Peyer's patch (tissue), 4 donors: ENCODE data around the gene NEU2. TPM values are rescaled to one million over a fixed set of nuclear protein-coding genes. Genes with fewer than 3 reads are reported as not detected.

ENCODE experiments used
- DNase-seq, 3 donors: peaks; one replicate each; pipeline ENCODE4 v3.0.0-alpha.2; 2017 to 2019
- H3K27ac ChIP-seq, 4 donors: fragments of 200-600 bp; sonication (generic); one replicate each; pipeline ENCODE4 v1.5.1; 2016 to 2019
- H3K27me3 ChIP-seq, 2 donors: fragments of 200-600 bp; sonication (generic); one replicate each; pipeline ENCODE4 v1.5.1; 2019
- H3K36me3 ChIP-seq, 3 donors: fragments of 200-600 bp; sonication (generic); one replicate each; pipeline ENCODE4 v1.5.1; 2016 to 2019
- H3K4me1 ChIP-seq, 4 donors: fragments of 200-600 bp; sonication (generic); one replicate each; pipeline ENCODE4 v1.5.1; 2016 to 2019
- H3K4me3 ChIP-seq, 4 donors: fragments of 200-600 bp; sonication (generic); 1 replicate in 3 of 4; 2 replicates in 1 of 4; pipeline ENCODE4 v1.5.1; 2016 to 2019; ENCODE audit warnings: mild to moderate bottlenecking in 1 of 4
- H3K9me3 ChIP-seq, 4 donors: fragments of 200-600 bp; sonication (generic); one replicate each; pipeline ENCODE4 v1.5.1; 2016 to 2019; ENCODE audit warnings: mild to moderate bottlenecking in 1 of 4
- POLR2A ChIP-seq, 2 donors: fragments of 450-650 bp; IDR thresholded peaks; one replicate each; pipeline ENCODE4 v1.5.1; 2017; ENCODE audit warnings: antibody characterized with exemption in 2 of 2, mild to moderate bottlenecking in 2 of 2, moderate library complexity in 2 of 2
- total RNA-seq, 4 donors: library from RNA; depleted of rRNA; stranded (reverse); fragments of >200 nt; gene quantifications; one replicate each; pipeline ENCODE4 v1.1.0, GENCODE V29; 2016
- TF ChIP-seq, protein P1 (sequence below), 6 experiments: fragments of 450-650 bp in 4 of 6; fragments of 200-600 bp in 2 of 6; sonication (generic) in 1 of 6; IDR thresholded peaks; one replicate each; pipeline ENCODE4 v1.5.1; 2017 to 2019; ENCODE audit warnings: antibody characterized with exemption in 6 of 6, mild to moderate bottlenecking in 3 of 6, moderate library complexity in 1 of 6

The NEU2 gene
- not detected for total RNA-seq

GRCh38 chr2:233032551-233033320 lies at the start of gene NEU2:
TSS of gene NEU2 (plus strand) at chr2:233032672. CDS start at chr2:233032672, 0 bp downstream.
- no peak for TF ChIP-seq POLR2A (IDR thresholded peaks at IDR 0.05)
- TF ChIP-seq, protein P1, sequence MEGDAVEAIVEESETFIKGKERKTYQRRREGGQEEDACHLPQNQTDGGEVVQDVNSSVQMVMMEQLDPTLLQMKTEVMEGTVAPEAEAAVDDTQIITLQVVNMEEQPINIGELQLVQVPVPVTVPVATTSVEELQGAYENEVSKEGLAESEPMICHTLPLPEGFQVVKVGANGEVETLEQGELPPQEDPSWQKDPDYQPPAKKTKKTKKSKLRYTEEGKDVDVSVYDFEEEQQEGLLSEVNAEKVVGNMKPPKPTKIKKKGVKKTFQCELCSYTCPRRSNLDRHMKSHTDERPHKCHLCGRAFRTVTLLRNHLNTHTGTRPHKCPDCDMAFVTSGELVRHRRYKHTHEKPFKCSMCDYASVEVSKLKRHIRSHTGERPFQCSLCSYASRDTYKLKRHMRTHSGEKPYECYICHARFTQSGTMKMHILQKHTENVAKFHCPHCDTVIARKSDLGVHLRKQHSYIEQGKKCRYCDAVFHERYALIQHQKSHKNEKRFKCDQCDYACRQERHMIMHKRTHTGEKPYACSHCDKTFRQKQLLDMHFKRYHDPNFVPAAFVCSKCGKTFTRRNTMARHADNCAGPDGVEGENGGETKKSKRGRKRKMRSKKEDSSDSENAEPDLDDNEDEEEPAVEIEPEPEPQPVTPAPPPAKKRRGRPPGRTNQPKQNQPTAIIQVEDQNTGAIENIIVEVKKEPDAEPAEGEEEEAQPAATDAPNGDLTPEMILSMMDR (IDR thresholded peaks at IDR 0.05): no peak
- no peak for DNase-seq
- no peaks in the 10 kb centered on the region for H3K36me3 ChIP-seq
- H3K4me3 ChIP-seq: no peak within 1 kb of the TSS
- H3K4me1 ChIP-seq: peaks cover 0 to 5% (median 0%) of the 10 kb centered on the region in 4 donors
- H3K27me3 ChIP-seq: no peaks in the 10 kb centered on the region
- no peak within 1 kb of the TSS for H3K27ac ChIP-seq
- no peaks in the 10 kb centered on the region for H3K9me3 ChIP-seq

DNA sequence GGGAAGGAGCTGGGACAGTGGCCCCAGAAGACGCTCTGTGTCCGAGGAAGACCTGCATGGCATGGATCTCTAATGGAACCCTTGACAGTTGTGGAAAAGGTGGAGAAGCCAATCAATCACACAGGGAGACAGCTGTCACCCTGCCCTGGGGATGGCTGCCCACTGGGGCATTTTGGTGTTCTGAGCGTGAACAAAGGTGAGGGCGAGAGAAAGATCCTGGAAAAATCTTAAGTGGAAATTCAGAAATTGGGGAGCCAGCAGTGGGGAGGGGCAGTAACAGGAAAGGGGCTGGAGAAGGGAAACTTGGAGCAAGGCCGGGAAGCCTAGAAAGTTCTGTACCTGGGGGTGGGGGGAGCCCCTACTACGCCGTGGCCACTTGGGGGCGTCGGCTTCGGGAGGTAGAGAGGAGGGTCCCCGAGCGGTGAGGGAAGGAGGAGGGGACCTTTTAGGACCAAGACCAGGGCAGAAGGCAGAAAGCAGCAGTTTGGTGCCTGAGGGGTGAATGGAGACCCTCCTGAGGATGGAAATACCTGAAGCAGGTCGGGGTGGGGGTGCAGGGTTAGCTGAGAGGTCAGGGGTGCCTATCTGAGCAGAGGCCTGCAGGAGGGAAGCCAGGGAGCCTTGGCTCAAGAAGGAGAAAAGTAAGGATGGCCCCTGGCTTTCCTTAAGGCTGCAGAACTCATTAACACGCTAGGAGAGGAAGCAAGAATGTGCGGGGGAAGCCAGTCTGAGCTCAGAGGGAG lies 49.4 kb upstream of the NEU2 start:
- DNase-seq: peak in 2 of 3 donors; percentile 34 to 38
- TF ChIP-seq, protein P1 (IDR thresholded peaks at IDR 0.05): no peak

GRCh38 chr2:232983669-232984140 lies 48.8 kb upstream of the NEU2 start:
- H3K4me1 ChIP-seq: peaks cover 0 to 40% (median 0%) of the 10 kb centered on the region in 4 donors
- no peaks in the 10 kb centered on the region for H3K27me3 ChIP-seq
- TF ChIP-seq, protein P1 (IDR thresholded peaks at IDR 0.05): no peak
- TF ChIP-seq POLR2A (IDR thresholded peaks at IDR 0.05): no peak
- no peaks in the 10 kb centered on the region for H3K36me3 ChIP-seq
- H3K9me3 ChIP-seq: no peaks in the 10 kb centered on the region
- H3K27ac ChIP-seq: no peak overlapping the region
- DNase-seq: peak in 1 of 3 donors; percentile 24
- H3K4me3 ChIP-seq: no peak overlapping the region

More for the DNA sequence above, 49.4 kb upstream of the NEU2 start:
- no peaks in the 10 kb centered on the region for H3K36me3 ChIP-seq
- no peak overlapping the region for H3K4me3 ChIP-seq
- no peak overlapping the region for H3K27ac ChIP-seq
- H3K4me1 ChIP-seq: peaks cover 0 to 37% (median 0%) of the 10 kb centered on the region in 4 donors
- no peaks in the 10 kb centered on the region for H3K9me3 ChIP-seq
- H3K27me3 ChIP-seq: no peaks in the 10 kb centered on the region

DNA sequence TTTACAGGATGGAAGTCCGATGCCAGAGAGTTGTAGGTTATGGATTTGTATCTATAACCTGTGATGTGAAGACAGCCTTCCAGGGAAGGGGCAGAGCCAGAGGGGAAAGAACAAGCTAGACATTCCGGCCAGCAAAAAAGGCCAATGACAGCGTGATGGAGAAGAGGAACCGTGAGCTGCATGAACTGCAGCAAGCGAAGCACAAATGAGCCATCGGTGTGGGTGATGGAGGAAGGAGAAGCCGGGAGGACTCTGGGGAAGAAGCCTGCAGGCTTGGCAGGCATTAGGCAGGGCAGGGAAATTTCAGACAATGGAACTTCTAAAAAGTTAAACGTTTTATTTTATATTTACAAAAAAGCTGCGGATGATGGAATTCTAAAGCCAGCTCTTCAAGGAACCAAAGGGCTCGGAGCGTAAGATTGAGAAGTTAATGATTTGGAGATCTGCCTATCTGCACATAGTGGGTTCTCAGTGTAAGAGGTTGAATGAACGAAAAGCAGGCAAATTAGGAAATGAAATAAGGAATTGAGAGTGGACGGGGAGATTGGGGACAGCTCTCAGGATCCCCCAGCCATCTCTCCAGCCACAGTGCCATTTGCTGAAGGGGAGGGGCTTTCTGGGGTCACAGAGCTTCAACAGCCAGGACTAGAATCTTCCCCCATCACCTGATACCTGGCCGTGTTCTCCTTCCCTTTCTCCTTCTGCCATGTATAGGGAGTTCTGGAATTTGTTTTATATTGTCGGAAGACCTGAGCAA lies 47.8 kb upstream of the NEU2 start:
- no peak for TF ChIP-seq POLR2A (IDR thresholded peaks at IDR 0.05)
- TF ChIP-seq, protein P1 (IDR thresholded peaks at IDR 0.05): no peak
- peaks cover 0 to 40% (median 0%) of the 10 kb centered on the region in 4 donors for H3K4me1 ChIP-seq
- H3K9me3 ChIP-seq: no peaks in the 10 kb centered on the region
- DNase-seq: peak in 1 of 3 donors; percentile 39
- H3K27me3 ChIP-seq: no peaks in the 10 kb centered on the region
- H3K36me3 ChIP-seq: no peaks in the 10 kb centered on the region
- no peak overlapping the region for H3K27ac ChIP-seq
- no peak overlapping the region for H3K4me3 ChIP-seq

- no peak for DNase-seq
- Histone ChIP-seq H3K36me3 (no peaks in the 10 kb centered on the region), H3K9me3 (no peaks in the 10 kb centered on the region), H3K4me3 (no peak overlapping the region), H3K27ac (no peak overlapping the region), H3K27me3 (no peaks in the 10 kb centered on the region), H3K4me1 (peaks cover 0 to 26% (median 0%) of the 10 kb centered on the region in 4 donors)
- TF ChIP-seq POLR2A (IDR thresholded peaks at IDR 0.05): no peak
- TF ChIP-seq, protein P1 (IDR thresholded peaks at IDR 0.05): no peak
These were observed 46.3 kb upstream of the NEU2 start for GRCh38 chr2:232986155-232986554.
